NCI-H2081 (cell line): ENCODE measurements around the gene CHRNA9.
"Not testable (repeated sequence)": the region's sequence is repeated elsewhere in the genome, so short reads cannot be mapped to it uniquely, and the experiment has no call there.

Source experiments
- DNase-seq, 2 experiments: peaks; one replicate each; lab custom pipeline; 2025; lab: John Stamatoyannopoulos, UW

Gene CHRNA9

GRCh38 chr4:40334591-40335524 is at the start of gene CHRNA9:
Gene CHRNA9, plus strand, starts transcription at chr4:40335333. Its CDS starts 135 bp downstream, at chr4:40335468.
- DNase-seq = no peak

GRCh38 chr4:40285692-40286091 is 49.4 kb upstream of the CHRNA9 start:
- peak in 1 of 2 experiments; percentile 3 for DNase-seq

- no peak for DNase-seq
These were observed 46.6 kb upstream of the CHRNA9 start for GRCh38 chr4:40288566-40288965.

GRCh38 chr4:40289366-40290188 is 45.6 kb upstream of the CHRNA9 start:
- peak; percentile 34 to 62 for DNase-seq

GRCh38 chr4:40290611-40291186 is 44.4 kb upstream of the CHRNA9 start:
- DNase-seq = not testable (repeated sequence)

- DNase-seq = no peak
These were observed 42.8 kb upstream of the CHRNA9 start for GRCh38 chr4:40292313-40292759.

GRCh38 chr4:40294339-40294738 is 40.8 kb upstream of the CHRNA9 start:
- DNase-seq = no peak

- DNase-seq = not testable (repeated sequence)
These were observed 40.1 kb upstream of the CHRNA9 start for GRCh38 chr4:40295030-40295429.

- no peak for DNase-seq
These were observed 39.6 kb upstream of the CHRNA9 start for GRCh38 chr4:40295572-40295971.

- DNase-seq = no peak
These were observed 36.0 kb upstream of the CHRNA9 start for GRCh38 chr4:40299126-40299525.

GRCh38 chr4:40299811-40300292 is 35.3 kb upstream of the CHRNA9 start:
- no peak for DNase-seq

- no peak for DNase-seq
These were observed 34.6 kb upstream of the CHRNA9 start for GRCh38 chr4:40300371-40301162.

- no peak for DNase-seq
These were observed 33.5 kb upstream of the CHRNA9 start for GRCh38 chr4:40301603-40302002.

- no peak for DNase-seq
These were observed 31.4 kb upstream of the CHRNA9 start for GRCh38 chr4:40303751-40304150.

- DNase-seq = no peak
These were observed 29.6 kb upstream of the CHRNA9 start for GRCh38 chr4:40305328-40306170.

GRCh38 chr4:40306226-40306625 is 28.9 kb upstream of the CHRNA9 start:
- DNase-seq = no peak

GRCh38 chr4:40306976-40307375 is 28.2 kb upstream of the CHRNA9 start:
- no peak for DNase-seq

- DNase-seq = no peak
These were observed 27.3 kb upstream of the CHRNA9 start for GRCh38 chr4:40307627-40308497.

GRCh38 chr4:40308528-40309122 is 26.5 kb upstream of the CHRNA9 start:
- no peak for DNase-seq
